ENCODE results near the gene LRP1B.

DNA sequence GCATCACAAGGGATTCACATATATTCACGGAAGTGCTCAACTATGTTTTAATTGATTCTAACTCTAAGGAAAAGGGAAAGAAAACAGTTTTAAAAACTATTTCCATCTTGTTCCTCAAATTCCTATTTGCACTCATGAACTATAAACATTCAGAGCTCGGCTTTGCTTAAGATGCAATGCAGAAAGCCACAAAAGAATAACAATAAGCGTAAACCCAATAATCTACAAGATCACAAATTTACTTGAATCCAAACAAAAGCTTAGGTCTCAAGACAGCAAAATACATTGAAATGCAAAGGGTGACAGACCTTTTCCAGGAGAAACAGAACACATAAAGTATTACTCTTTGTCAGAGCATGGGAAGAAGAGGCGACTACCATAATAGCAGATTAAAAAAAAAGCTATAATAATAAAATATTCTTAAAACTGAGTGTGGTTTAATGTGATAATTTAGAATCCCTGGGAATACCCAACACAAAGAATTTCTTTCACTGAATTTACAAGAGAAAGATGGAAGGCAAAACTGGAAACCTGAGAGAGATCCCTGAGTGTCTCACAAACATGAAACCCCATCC, 1094.9 kb downstream of the LRP1B start:
- TF ChIP-seq TAF1 (conservative IDR thresholded peaks at IDR 0.05) (no peak), RAD21 (IDR thresholded peaks at IDR 0.05) (no peak)
